ENCODE measurements around the gene ATP5MC3.
"Not testable (repeated sequence)": the region's sequence is repeated elsewhere in the genome, so short reads cannot be mapped to it uniquely, and the experiment has no call there.

Gene ATP5MC3

DNA sequence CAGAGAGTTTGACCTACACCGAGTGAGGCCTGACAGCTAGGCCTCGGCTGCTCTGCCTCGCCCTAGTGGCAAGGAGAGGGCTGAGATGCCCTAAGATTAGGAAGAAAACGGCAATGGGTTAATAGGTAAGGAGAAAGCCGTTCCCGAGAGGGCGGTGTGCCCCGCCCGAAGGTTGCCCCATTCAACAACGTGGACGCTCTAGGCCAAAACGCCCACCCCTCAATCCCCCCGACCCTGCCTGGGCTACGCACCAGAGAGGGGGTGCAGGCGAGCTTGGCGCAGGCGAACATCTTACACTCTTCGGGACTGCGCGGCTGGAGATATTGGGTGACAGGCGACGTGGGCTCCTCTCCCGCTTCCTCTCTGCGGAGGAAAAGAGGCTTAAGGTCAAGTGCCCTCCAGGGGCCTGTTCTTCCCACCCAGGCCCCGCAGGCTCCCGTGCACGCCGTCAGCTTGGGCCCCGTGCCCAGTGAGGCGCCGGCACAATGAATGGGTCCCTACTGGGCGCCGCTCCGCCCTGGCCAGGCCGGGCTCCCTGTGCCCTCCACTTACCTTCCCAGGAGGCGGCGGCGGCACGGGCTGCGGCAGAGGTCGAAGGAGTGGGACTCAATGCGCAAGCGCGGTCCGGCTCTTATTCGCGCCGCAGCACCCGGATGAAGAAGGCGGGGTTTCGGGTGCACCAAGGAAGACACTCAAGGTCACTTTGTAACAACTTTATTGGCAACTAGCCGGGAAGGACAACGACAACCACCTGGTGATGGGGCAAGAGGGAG lies at the start of gene ATP5MC3:
TSS of gene ATP5MC3 (minus strand) at position 607 of the 773 bp plus-strand sequence. CDS start at position 290, 317 bp downstream.
- DNase-seq, result peak; percentile 95

DNA sequence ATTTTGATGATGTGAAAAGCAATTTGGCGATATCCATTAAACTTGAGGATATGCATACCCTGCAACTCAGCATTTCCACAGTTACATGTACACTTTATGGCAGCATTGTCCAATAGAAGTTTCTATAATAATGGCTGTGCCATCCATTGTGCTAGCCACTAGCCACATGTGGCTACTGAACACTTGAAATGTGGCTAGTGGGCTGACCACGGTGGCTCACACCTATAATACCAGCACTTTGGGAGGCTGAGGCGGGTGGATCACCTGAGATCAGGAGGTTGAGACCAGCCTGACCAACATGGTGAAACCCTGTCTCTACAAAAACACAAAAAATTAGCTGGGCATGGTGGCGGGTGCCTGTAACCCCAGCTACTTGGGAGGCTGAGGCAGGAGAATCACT lies 47.1 kb upstream of the ATP5MC3 start:
- DNase-seq, result not testable (repeated sequence)

GRCh38 chr2:175228179-175228578 lies 46.7 kb upstream of the ATP5MC3 start:
- no peak for DNase-seq

GRCh38 chr2:175227393-175227792 lies 45.9 kb upstream of the ATP5MC3 start:
- DNase-seq, result no peak

DNA sequence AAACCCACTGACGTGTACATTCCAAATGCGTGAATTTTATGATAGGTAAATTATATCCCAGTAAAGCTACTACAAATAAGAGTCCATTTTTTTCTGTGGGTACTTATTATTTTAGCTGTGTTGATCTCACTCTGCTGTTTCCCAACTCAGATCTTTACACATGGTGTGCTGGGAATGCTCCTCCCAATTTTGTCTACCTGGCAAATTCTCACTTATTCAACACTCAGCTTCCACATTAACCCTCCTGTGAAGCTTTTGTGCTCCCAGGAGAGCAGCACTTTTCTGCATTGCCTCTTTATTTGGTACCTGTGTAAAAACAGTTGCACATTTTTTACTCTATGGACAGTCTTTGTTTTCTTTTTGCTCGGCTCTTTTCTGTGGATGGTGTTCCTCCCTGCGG lies 38.6 kb upstream of the ATP5MC3 start:
- DNase-seq, result no peak

- no peak for DNase-seq
Measured at GRCh38 chr2:175218551-175218950, 37.0 kb upstream of the ATP5MC3 start.

- peak; percentile 79 for DNase-seq
Measured at GRCh38 chr2:175207741-175208438, 26.4 kb upstream of the ATP5MC3 start.

DNA sequence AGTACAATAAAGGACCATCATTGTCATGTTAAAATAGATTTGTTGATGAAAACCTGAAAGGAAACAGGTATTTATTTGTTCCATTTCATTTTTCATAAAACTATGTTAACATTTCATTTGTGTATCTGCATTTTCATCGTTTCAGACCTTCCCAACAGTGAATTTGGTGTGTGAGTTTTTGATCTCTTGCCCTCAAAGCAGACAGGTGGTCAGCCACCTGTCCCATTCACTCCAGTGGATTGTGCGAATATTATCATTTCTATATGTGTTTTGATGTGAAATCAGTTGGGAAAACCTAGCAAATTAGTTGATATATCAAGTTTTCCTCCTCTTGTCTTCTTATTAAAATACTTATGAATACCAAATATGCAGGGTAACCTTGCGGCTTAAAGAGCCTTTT lies 25.4 kb upstream of the ATP5MC3 start:
- DNase-seq, result no peak

DNA sequence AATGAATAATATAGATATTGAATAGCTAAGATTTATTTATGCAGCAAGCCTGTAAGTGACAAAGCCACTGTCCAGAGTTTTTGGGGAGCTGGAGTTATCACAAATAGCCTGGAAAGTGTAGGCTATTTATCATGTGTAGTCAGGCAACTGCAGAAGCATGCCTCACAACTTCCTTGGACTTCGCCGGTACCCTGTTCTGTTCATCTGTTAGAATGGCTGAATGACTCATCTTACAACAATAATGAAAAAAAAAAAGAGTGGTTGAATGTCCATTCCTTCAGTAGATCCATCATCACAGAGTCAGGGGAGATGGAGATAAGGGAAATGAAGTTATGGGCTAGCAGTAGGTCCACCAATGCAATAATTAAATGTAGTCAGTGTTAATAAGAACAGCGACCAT lies 24.0 kb upstream of the ATP5MC3 start:
- DNase-seq, result no peak

GRCh38 chr2:175203621-175204496 lies 22.3 kb upstream of the ATP5MC3 start:
- DNase-seq, result peak; percentile 56

GRCh38 chr2:175195012-175195411 lies 13.5 kb upstream of the ATP5MC3 start:
- DNase-seq, result no peak

DNA sequence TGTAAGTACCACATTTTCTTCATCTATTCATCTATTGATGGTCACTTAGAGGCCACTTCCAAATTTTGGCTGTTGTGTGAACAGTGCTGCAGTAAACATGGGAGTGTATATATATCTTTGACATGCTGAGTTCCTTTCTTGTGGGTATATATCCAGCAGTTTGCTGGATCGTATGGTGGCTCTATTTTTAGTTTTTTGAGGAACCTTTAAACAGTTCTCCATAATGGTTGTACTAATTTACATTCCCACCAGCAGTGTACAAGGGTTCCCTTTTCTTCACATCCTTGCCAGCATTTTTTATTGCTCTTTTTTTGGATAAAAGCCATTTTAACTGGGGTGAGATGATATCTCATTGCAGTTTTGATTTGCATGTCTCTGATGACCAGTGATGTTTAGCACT lies 7.3 kb upstream of the ATP5MC3 start:
- DNase-seq, result no peak

DNA sequence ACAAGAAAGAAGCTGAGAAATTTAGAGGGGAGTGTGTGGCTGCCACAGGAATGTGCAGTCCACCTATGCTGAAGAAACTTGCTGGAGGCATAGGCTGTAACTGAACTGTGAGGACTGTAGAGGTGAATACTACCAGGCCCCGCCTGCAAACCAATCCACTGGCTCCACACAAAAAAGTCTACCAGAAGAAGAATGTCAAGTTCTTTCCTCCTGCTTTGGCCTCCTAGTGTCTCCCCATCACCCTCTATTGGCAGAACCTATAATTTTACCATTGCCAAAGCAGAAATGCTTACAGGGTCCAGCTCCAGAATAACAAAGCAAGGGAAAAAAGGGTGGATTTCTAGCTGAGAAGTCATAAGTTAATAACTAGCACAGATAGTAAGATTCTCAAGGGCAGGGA lies 5.9 kb upstream of the ATP5MC3 start:
- DNase-seq, result no peak

- DNase-seq, result no peak
Measured at GRCh38 chr2:175183674-175184073, 2.2 kb upstream of the ATP5MC3 start.

DNA sequence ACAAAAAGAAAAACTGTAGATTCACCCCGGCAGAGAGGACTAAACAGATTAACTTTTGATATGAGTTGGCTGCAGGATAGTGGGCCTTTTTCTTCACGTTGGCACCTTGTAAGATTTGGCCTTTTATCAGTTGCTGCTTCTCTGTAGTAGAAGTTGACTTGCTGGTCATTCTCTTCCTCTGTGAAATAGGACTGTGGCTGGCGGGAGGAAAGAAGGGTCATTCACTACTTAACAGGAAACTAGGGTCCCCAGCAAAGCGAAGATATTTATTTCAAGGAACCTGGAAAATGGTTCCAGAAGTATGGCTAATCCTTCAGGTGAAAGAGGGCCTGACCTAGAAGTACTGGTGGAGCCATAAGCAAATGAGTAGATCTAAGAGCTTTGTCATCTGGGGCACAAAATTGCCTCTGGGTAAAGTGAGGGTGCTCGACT lies 383 bp upstream of the ATP5MC3 start:
- no peak for DNase-seq

GRCh38 chr2:175180701-175181103 lies 808 bp downstream of the ATP5MC3 start:
- no peak for DNase-seq

- DNase-seq, result no peak
Measured at GRCh38 chr2:175176624-175177023, 4.9 kb downstream of the ATP5MC3 start.

- no peak for DNase-seq
Measured at GRCh38 chr2:175175896-175176295, 5.6 kb downstream of the ATP5MC3 start.

- no peak for DNase-seq
Measured at GRCh38 chr2:175175320-175175719, 6.2 kb downstream of the ATP5MC3 start.

DNA sequence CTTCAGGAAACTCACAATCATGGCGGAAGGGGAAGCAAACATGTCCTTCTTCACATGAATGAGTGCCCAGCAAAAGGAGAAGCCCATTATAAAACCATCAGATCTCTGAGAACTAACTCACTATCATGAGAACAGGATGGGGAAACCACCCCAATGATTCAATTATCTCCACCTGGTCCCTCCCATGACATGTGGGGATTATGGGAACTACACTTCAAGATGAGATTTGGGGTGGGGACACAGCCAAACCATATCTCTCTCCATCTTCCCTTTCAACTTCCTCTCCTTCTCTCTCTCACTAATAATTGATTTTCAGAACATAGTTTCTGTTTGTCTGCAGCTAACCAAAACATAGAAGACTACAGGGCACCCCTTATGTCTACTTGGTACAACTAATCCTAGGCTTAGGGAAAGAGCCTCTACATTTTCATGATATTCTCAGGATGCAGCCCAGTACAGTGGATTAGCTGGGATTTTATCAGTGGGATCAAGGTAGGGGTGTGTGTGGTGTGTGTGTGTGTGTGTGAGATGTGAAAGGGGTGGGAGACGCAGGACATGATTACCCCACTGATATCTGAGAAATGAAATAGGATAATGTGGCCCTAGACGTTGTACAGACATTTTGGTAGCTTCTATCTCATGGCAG lies 10.7 kb downstream of the ATP5MC3 start:
- no peak for DNase-seq

DNA sequence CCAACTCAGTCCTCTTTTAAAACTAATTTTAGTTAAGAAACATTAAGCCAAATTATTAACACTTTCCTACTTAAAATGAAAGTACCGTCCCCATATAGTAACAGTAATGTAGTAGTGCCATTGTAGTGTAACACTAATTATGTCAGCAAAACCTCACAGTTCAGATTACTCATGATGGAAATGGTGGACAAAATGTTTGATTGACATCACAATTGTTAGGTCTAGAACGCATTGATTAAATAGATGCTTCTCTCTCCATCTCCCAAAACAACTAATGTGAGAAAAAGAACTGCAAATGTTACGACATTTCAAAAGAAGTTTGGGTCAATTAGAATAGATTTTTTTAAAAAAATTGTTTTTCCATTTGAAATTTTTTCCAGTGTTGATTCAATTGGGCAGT lies 12.3 kb downstream of the ATP5MC3 start:
- no peak for DNase-seq

- no peak for DNase-seq
Measured at GRCh38 chr2:175168564-175168945, 13.0 kb downstream of the ATP5MC3 start.
